Adipose tissue (tissue), 3 donors: ENCODE measurements around the gene ABCC1. TPM values are rescaled to one million over a fixed set of nuclear protein-coding genes. Genes with fewer than 3 reads are reported as not detected.
"Not testable (repeated sequence)": the region's sequence is repeated elsewhere in the genome, so short reads cannot be mapped to it uniquely, and the experiment has no call there.

Experiments
- H3K27ac ChIP-seq: one replicate; pipeline ENCODE4 v1.5.1; 2013; ENCODE audit warnings: low read depth, low read length
- WGBS, 3 donors: extraction: QIAGEN DNeasy Blood & Tissue Kit; methylation state at CpG; one replicate each; pipeline ENCODE4 v1.1.7; 2013; 5-methylcytosine and 5-hydroxymethylcytosine counted together
- polyA plus RNA-seq, 3 donors: library from polyadenylated mRNA; stranded (reverse); fragments of 200-250 nt; gene quantifications; one replicate each; pipeline ENCODE4 v1.2.3, GENCODE V29; 2013
- donor health status: healthy with polysubstance abuse.
- donor health status: Bipolar disorder and iron deficiency.
- donor health status: healthy.

ABCC1 gene
- polyA plus RNA-seq, 3 donors: 5.3 to 6.9 (median 6.9) TPM

DNA sequence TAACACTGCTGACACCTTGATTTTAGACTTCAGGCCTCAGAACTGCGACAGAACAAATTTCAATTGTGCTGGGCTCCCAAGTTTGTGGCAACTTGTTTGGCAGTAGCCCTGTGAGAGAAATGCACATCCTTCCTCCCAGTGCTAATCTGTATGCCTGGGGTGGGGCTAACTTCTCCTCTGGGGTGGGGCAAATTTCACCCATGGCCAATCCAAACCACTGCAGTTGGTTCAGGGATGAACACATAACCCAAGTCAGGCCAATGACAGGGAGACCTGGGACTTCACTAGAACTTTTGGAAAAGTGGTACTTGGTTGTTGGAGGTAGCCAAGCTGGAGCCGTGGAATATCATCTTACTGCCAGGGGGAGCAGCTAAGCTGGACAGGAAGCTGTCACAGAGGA lies 217.5 kb downstream of the ABCC1 start:
- WGBS, 3 donors: 33 to 38% (median 37%) methylated on average over 2 of the region's 2 CpGs
- H3K27ac ChIP-seq: no peak overlapping the region

- WGBS, 3 donors: 78 to 84% (median 83%) methylated on average over 11 of the region's 11 CpGs
- H3K27ac ChIP-seq: no peak overlapping the region
These were observed 218.5 kb downstream of the ABCC1 start for GRCh38 chr16:16167927-16168326.

- WGBS, 3 donors: 83 to 93% (median 89%) methylated on average over 14 of the region's 14 CpGs
- H3K27ac ChIP-seq: no peak overlapping the region
These were observed 219.0 kb downstream of the ABCC1 start for GRCh38 chr16:16168431-16168830.

- 93 to 94% (median 94%) methylated on average over 13 to 15 of the region's 15 CpGs for WGBS, 3 donors
These were observed 220.2 kb downstream of the ABCC1 start for GRCh38 chr16:16169615-16170014.

GRCh38 chr16:16171332-16171919 lies 222.0 kb downstream of the ABCC1 start:
- H3K27ac ChIP-seq: no peak overlapping the region
- 89 to 96% (median 95%) methylated on average over 4 of the region's 4 CpGs for WGBS, 3 donors

More at GRCh38 chr16:16169615-16170014, 220.2 kb downstream of the ABCC1 start:
- no peak overlapping the region for H3K27ac ChIP-seq

GRCh38 chr16:16172991-16173390 lies 223.6 kb downstream of the ABCC1 start:
- WGBS, 3 donors: 88 to 91% (median 89%) methylated on average over 4 of the region's 4 CpGs
- H3K27ac ChIP-seq: no peak overlapping the region

GRCh38 chr16:16175296-16175695 lies 225.9 kb downstream of the ABCC1 start:
- no peak overlapping the region for H3K27ac ChIP-seq
- WGBS, 3 donors: 66 to 76% (median 68%) methylated on average over 5 of the region's 5 CpGs

DNA sequence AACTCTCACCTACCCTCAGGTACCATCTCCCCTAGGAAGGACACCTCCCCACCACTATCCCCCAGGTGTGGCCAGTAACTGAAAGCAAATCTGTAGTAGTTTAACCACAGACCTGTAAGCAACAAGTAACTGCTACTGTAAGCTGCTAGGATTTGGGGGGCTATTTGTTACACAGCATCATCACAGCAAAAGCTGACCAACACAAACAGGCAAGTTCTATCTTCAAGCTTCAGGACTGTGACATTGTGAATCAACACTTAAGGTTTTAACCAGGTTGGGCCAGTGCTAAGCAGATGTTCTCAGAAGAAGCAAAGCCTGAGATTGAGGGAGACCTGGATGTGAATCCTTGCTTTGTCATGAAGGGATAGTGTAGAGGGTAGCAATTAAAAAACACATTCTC lies 226.9 kb downstream of the ABCC1 start:
- no peak overlapping the region for H3K27ac ChIP-seq

- no peak overlapping the region for H3K27ac ChIP-seq
- WGBS, 3 donors: 86 to 94% (median 91%) methylated on average over 7 of the region's 7 CpGs
These were observed 229.2 kb downstream of the ABCC1 start for GRCh38 chr16:16178455-16179162.

- 59 to 83% (median 75%) methylated on average over 3 of the region's 3 CpGs for WGBS, 3 donors
- not testable (repeated sequence) for H3K27ac ChIP-seq
These were observed 232.3 kb downstream of the ABCC1 start for GRCh38 chr16:16181748-16182147.

GRCh38 chr16:16182918-16183317 lies 233.5 kb downstream of the ABCC1 start:
- WGBS, 3 donors: 76 to 83% (median 83%) methylated on average over 8 of the region's 8 CpGs

DNA sequence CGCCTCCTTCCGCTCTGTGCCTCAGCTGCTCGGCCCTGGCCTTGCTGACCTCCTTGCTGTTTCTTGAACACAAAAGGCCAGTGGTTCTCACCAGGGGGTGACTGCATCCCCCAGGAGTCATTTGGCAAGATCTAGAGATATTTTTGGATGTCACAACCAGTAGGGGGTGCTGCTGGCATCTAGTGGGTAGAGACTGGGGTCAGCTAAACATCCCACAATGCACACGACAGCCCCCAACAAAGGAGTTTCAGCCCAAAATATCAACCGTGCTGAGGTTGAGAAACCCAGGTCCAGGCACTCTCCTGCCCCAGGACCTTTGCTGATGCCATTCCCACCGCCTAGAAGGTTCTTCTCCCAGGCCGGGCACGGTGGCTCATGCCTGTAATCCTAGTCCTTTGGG lies 234.1 kb downstream of the ABCC1 start:
- no peak overlapping the region for H3K27ac ChIP-seq
- 82 to 89% (median 89%) methylated on average over 8 of the region's 8 CpGs for WGBS, 3 donors

More at GRCh38 chr16:16182918-16183317, 233.5 kb downstream of the ABCC1 start:
- H3K27ac ChIP-seq: no peak overlapping the region

GRCh38 chr16:16184594-16184993 lies 235.2 kb downstream of the ABCC1 start:
- 79 to 89% (median 86%) methylated on average over 5 of the region's 5 CpGs for WGBS, 3 donors

DNA sequence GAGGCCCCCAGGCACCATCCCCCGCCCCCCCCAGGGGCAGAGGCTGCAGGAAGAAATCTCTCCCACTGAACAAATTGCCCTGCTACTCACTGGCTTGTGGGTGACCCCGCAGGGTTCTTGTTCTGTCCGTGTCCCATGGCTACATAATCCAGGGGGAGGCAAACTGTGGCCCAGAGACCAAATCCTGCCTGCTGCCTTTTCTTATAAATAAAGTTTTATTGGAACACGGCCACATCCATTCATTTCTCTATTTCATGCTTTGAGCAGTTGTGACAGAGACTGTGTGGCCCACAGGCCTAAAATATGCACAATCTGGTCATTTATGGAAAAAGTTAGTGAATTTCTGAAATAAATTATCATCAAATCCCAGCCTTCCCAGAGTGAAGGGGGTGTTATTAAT lies 235.7 kb downstream of the ABCC1 start:
- no peak overlapping the region for H3K27ac ChIP-seq
- WGBS, 3 donors: 65 to 80% (median 75%) methylated on average over 4 of the region's 4 CpGs

More at GRCh38 chr16:16184594-16184993, 235.2 kb downstream of the ABCC1 start:
- no peak overlapping the region for H3K27ac ChIP-seq

DNA sequence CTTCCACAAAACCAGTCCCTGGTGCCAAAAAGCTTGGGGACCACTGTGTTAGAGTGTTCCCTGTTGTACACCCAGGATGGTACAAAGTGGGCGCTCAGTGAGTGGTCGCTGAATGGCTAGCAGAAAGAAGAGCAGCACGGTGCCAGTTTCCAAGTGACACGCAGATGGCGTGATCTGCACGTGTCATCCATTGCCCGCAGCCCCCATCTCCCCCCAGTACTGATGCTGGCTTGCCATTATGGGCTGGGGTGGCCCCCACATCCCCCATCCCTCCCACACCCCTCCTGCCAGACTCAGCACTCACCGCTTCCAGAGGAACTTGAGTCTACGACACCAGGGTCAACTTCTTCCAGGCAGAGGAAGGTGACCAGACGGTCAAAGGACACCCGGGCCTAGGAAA lies 237.4 kb downstream of the ABCC1 start:
- H3K27ac ChIP-seq: no peak overlapping the region
- 86 to 95% (median 89%) methylated on average over 11 of the region's 11 CpGs for WGBS, 3 donors

GRCh38 chr16:16188827-16189226 lies 239.4 kb downstream of the ABCC1 start:
- no peak overlapping the region for H3K27ac ChIP-seq
- WGBS, 3 donors: 88 to 91% (median 90%) methylated on average over 13 of the region's 13 CpGs

DNA sequence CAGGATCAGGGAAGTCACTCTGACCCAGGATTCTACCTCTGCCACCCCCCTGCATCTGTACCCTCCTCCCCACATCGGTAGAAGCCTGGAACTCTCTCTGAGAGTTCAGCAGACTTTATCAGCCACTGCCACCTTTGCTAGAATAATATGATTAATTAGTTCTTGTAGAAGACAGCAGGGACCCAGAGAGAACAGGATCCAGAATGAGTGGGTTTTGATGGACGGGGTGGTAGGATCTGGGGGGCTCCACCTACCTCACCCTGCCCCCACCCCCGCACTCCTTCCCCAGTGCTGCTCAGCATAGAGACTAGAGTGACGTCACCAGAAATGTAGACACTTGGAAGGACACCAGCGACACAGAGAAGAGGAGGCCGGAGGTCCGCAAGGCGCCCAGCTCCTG lies 240.4 kb downstream of the ABCC1 start:
- 77 to 85% (median 81%) methylated on average over 8 of the region's 8 CpGs for WGBS, 3 donors
- H3K27ac ChIP-seq: no peak overlapping the region

DNA sequence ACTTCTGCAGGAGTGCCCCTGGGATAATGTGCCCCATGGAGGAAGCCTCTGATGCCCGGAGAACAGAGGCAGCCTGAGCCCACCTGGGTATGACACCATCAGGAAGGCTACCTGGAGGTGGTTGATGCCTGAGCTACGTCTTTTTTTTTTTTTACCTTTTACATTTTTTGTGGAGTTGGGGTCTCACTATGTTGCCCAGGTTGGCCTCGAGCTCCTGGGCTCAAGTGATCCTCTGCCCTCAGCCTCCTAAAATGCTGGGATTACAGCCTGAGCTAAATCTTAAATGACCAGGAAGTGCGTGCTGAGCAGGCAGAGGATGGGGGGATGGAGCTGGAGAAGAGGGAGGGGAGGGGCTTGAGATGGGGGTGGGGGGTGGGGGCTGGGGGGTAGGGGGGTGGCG lies 241.1 kb downstream of the ABCC1 start:
- no peak overlapping the region for H3K27ac ChIP-seq
- WGBS, 3 donors: 88 to 89% (median 89%) methylated on average over 5 of the region's 5 CpGs

GRCh38 chr16:16190966-16191365 lies 241.6 kb downstream of the ABCC1 start:
- 85 to 98% (median 92%) methylated on average over 12 of the region's 12 CpGs for WGBS, 3 donors
- H3K27ac ChIP-seq: not testable (repeated sequence)
